WERI-Rb-1 (cell line): Measurements from ENCODE around the gene FAM20C.

Source experiments
- DNase-seq: peaks from one replicate; pipeline ENCODE4 v3.0.0-alpha.2; 2020
- H3K27ac ChIP-seq: fragments of 250-450 bp; sonication (Bioruptor Pico); 2 replicates; pipeline ENCODE4 v1.5.1; 2020; ENCODE audit warnings: mild to moderate bottlenecking, moderate library complexity
- H3K27me3 ChIP-seq: fragments of 250-450 bp; sonication (Bioruptor Pico); 2 replicates; pipeline ENCODE4 v1.5.1; 2021; ENCODE audit warnings: mild to moderate bottlenecking, low read depth, moderate library complexity; ENCODE audit not compliant: insufficient read depth, severe bottlenecking
- H3K36me3 ChIP-seq: fragments of 250-450 bp; sonication (Bioruptor Pico); 2 replicates; pipeline ENCODE4 v1.5.1; 2020; ENCODE audit warnings: mild to moderate bottlenecking, moderate library complexity
- H3K4me3 ChIP-seq: 2 replicates; pipeline ENCODE4 v1.5.1; 2011; ENCODE audit warnings: low read depth, mild to moderate bottlenecking, control low read depth, low read length
- H3K9me3 ChIP-seq: fragments of 250-450 bp; sonication (Bioruptor Pico); 2 replicates; pipeline ENCODE4 v1.5.1; 2021; ENCODE audit warnings: mild to moderate bottlenecking, moderate library complexity; ENCODE audit not compliant: severe bottlenecking
- CTCF ChIP-seq: IDR thresholded peaks from 2 replicates; pipeline ENCODE4 v1.5.1; 2011; ENCODE audit warnings: low read depth, mild to moderate bottlenecking, control low read depth, inconsistent platforms, low read length

Gene FAM20C

GRCh38 chr7:166338-167060 is 25.9 kb upstream of the FAM20C start:
- no peaks in the 10 kb centered on the region for H3K9me3 ChIP-seq
- H3K4me3 ChIP-seq, result no peak overlapping the region
- no peak for DNase-seq
- no peak for TF ChIP-seq CTCF
- H3K27ac ChIP-seq, result peak overlapping the region; percentile 70
- no peaks in the 10 kb centered on the region for H3K27me3 ChIP-seq
- H3K36me3 ChIP-seq, result no peaks in the 10 kb centered on the region

- no peaks in the 10 kb centered on the region for H3K27me3 ChIP-seq
- DNase-seq, result no peak
Observed at GRCh38 chr7:167090-167855, 25.1 kb upstream of the FAM20C start.

GRCh38 chr7:167976-168791 is 24.2 kb upstream of the FAM20C start:
- no peak overlapping the region for H3K27ac ChIP-seq
- no peaks in the 10 kb centered on the region for H3K36me3 ChIP-seq
- DNase-seq, result no peak
- H3K27me3 ChIP-seq, result no peaks in the 10 kb centered on the region
- no peaks in the 10 kb centered on the region for H3K9me3 ChIP-seq
- no peak for TF ChIP-seq CTCF
- no peak overlapping the region for H3K4me3 ChIP-seq

More at GRCh38 chr7:167090-167855, 25.1 kb upstream of the FAM20C start:
- Histone ChIP-seq H3K4me3 (no peak overlapping the region), H3K36me3 (no peaks in the 10 kb centered on the region), H3K9me3 (no peaks in the 10 kb centered on the region), H3K27ac (no peak overlapping the region)
- no peak for TF ChIP-seq CTCF

GRCh38 chr7:169276-170172 is 22.8 kb upstream of the FAM20C start:
- Histone ChIP-seq H3K27me3 (no peaks in the 10 kb centered on the region), H3K9me3 (no peaks in the 10 kb centered on the region), H3K27ac (no peak overlapping the region), H3K36me3 (no peaks in the 10 kb centered on the region), H3K4me3 (no peak overlapping the region)
- TF ChIP-seq CTCF, result no peak
- DNase-seq, result no peak

- H3K4me3 ChIP-seq, result no peak overlapping the region
- DNase-seq, result no peak
Observed at GRCh38 chr7:170551-171363, 21.6 kb upstream of the FAM20C start.

More at GRCh38 chr7:170551-171363, 21.6 kb upstream of the FAM20C start:
- Histone ChIP-seq H3K36me3 (no peaks in the 10 kb centered on the region), H3K9me3 (no peaks in the 10 kb centered on the region), H3K27ac (no peak overlapping the region), H3K27me3 (no peaks in the 10 kb centered on the region)
- TF ChIP-seq CTCF, result no peak
